AG04450 (cell line): ENCODE measurements around the gene TMEM176B. TPM values are rescaled to one million over a fixed set of nuclear protein-coding genes. Genes with fewer than 3 reads are reported as not detected.

Experiments
- CTCF ChIA-PET: fragments of 300-600, 350-600 bp; formaldehyde crosslinking; extraction: SDS; loops from one replicate; lab custom pipeline; 2022; ENCODE audit warnings: antibody characterized with exemption, inconsistent platforms; lab: Charles Lee
- POLR2A ChIA-PET: fragments of 350-600 bp; formaldehyde crosslinking; extraction: SDS; loops from one replicate; lab custom pipeline; 2021; ENCODE audit warnings: antibody characterized with exemption, inconsistent platforms; lab: Yijun Ruan, JAX
- DNase-seq: peaks from one replicate; pipeline ENCODE4 v3.0.0-alpha.2; 2011; ENCODE audit warnings: low read depth, low spot score
- H3K27ac ChIP-seq: one replicate; pipeline ENCODE4 v1.5.1; 2012; ENCODE audit warnings: low read depth, low read length, control low read depth
- H3K27me3 ChIP-seq: one replicate; pipeline ENCODE4 v1.6.0; 2012; ENCODE audit warnings: low read length; ENCODE audit not compliant: control insufficient read depth, insufficient read depth
- H3K4me3 ChIP-seq: 2 replicates; pipeline ENCODE4 v1.5.1; 2011; ENCODE audit warnings: mild to moderate bottlenecking, low read depth, low read length, control low read depth
- H3K9me3 ChIP-seq: 2 replicates; pipeline ENCODE4 v1.5.1; 2012; ENCODE audit warnings: low read length; ENCODE audit not compliant: control insufficient read depth, insufficient read depth
- polyA plus RNA-seq: library from polyadenylated mRNA; depleted of rRNA; stranded (reverse); fragments of >200 nt; gene quantifications from 2 replicates; pipeline ENCODE4 v1.2.3, GENCODE V29; 2011
- TF ChIP-seq, protein P1 (sequence below): IDR thresholded peaks from 2 replicates; pipeline ENCODE4 v1.5.1; 2011; ENCODE audit warnings: low read depth, low read length, control low read depth, inconsistent platforms

TMEM176B gene
- polyA plus RNA-seq, 1 experiment, result 2.4 TPM

DNA sequence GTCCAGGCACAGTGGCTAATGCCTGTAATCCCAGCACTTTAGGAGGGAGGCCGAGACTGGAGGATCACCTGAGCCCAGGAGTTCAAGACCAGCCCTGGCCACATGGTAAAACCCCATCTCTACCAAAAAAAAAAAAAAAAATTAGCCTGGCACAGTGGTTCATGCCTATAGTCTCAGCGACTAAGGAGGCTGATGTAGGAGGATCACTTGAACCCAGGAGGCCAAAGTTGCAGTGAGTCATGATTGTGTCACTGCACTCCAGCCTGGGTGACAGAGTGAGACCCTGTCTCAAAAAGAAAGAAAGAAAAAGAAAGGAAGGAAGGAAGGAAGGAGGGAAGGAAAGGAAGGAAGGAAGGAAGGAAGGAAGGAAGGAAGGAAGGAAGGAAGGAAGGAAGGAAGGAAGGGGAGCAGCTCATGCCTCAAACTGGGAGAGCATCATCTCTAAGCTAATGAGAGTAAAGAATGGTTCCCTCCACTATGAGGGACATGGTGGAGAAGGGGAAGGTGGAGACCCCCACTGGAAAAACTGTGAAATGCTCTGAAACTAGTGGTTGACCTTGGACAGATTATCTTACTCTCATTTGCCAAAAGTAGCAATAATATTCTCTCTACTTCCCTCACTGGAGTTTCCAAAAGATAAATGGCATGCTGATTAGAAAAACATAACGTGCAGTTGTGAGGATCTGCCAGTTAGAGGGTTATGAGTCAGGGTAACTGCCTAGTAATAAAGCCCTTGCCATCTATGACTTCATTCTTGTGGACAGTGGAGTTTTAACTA lies 46.1 kb downstream of the TMEM176B start:
- ChIA-PET CTCF (no interaction called here), POLR2A (no interaction called here)
- DNase-seq, result no peak
- TF ChIP-seq, protein P1, sequence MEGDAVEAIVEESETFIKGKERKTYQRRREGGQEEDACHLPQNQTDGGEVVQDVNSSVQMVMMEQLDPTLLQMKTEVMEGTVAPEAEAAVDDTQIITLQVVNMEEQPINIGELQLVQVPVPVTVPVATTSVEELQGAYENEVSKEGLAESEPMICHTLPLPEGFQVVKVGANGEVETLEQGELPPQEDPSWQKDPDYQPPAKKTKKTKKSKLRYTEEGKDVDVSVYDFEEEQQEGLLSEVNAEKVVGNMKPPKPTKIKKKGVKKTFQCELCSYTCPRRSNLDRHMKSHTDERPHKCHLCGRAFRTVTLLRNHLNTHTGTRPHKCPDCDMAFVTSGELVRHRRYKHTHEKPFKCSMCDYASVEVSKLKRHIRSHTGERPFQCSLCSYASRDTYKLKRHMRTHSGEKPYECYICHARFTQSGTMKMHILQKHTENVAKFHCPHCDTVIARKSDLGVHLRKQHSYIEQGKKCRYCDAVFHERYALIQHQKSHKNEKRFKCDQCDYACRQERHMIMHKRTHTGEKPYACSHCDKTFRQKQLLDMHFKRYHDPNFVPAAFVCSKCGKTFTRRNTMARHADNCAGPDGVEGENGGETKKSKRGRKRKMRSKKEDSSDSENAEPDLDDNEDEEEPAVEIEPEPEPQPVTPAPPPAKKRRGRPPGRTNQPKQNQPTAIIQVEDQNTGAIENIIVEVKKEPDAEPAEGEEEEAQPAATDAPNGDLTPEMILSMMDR, result no peak
- Histone ChIP-seq H3K27ac (no peak overlapping the region), H3K27me3 (no peaks in the 10 kb centered on the region), H3K4me3 (no peak overlapping the region), H3K9me3 (no peaks in the 10 kb centered on the region)

GRCh38 chr7:150753239-150753638 lies 46.9 kb downstream of the TMEM176B start:
- Histone ChIP-seq H3K27ac (no peak overlapping the region), H3K27me3 (no peaks in the 10 kb centered on the region), H3K9me3 (no peaks in the 10 kb centered on the region), H3K4me3 (no peak overlapping the region)
- TF ChIP-seq, protein P1, result no peak
- POLR2A ChIA-PET, result no interaction called here
- DNase-seq, result no peak
- CTCF ChIA-PET, result no interaction called here

GRCh38 chr7:150751702-150752101 lies 48.5 kb downstream of the TMEM176B start:
- TF ChIP-seq, protein P1, result no peak
- ChIA-PET CTCF (no interaction called here), POLR2A (no interaction called here)
- Histone ChIP-seq H3K4me3 (no peak overlapping the region), H3K27ac (no peak overlapping the region), H3K9me3 (no peaks in the 10 kb centered on the region; the same call in 1 of the 2 replicates), H3K27me3 (no peaks in the 10 kb centered on the region)
- no peak for DNase-seq

- TF ChIP-seq, protein P1, result no peak
- no peak for DNase-seq
- no peak overlapping the region for H3K4me3 ChIP-seq
- no peaks in the 10 kb centered on the region for H3K27me3 ChIP-seq
- no peaks in the 10 kb centered on the region; the same call in 1 of the 2 replicates for H3K9me3 ChIP-seq
- ChIA-PET POLR2A (no interaction called here), CTCF (no interaction called here)
- H3K27ac ChIP-seq, result no peak overlapping the region
These were observed 51.8 kb downstream of the TMEM176B start for GRCh38 chr7:150748376-150748775.

- CTCF ChIA-PET, result no interaction called here
- POLR2A ChIA-PET, result no interaction called here
- no peaks in the 10 kb centered on the region for H3K27me3 ChIP-seq
- H3K9me3 ChIP-seq, result no peaks in the 10 kb centered on the region; the same call in 1 of the 2 replicates
- DNase-seq, result no peak
- TF ChIP-seq, protein P1, result no peak
- no peak overlapping the region for H3K27ac ChIP-seq
- no peak overlapping the region for H3K4me3 ChIP-seq
These were observed 53.2 kb downstream of the TMEM176B start for GRCh38 chr7:150746921-150747320.
